COLO829 (cell line): ENCODE measurements around the gene DNMBP.
"Not testable (repeated sequence)": the region's sequence is repeated elsewhere in the genome, so short reads cannot be mapped to it uniquely, and the experiment has no call there.

Experiments used
- DNase-seq: peaks from one replicate; pipeline ENCODE4 v3.0.0; 2012; ENCODE audit warnings: low spot score

The DNMBP gene

GRCh38 chr10:99984211-99985034 lies 25.3 kb downstream of the DNMBP start:
- no peak for DNase-seq

GRCh38 chr10:99983280-99983988 lies 26.3 kb downstream of the DNMBP start:
- no peak for DNase-seq

GRCh38 chr10:99982728-99983127 lies 27.0 kb downstream of the DNMBP start:
- no peak for DNase-seq

- no peak for DNase-seq
Measured at GRCh38 chr10:99981581-99982199, 28.1 kb downstream of the DNMBP start.

GRCh38 chr10:99979066-99979685 lies 30.6 kb downstream of the DNMBP start:
- DNase-seq = no peak

DNA sequence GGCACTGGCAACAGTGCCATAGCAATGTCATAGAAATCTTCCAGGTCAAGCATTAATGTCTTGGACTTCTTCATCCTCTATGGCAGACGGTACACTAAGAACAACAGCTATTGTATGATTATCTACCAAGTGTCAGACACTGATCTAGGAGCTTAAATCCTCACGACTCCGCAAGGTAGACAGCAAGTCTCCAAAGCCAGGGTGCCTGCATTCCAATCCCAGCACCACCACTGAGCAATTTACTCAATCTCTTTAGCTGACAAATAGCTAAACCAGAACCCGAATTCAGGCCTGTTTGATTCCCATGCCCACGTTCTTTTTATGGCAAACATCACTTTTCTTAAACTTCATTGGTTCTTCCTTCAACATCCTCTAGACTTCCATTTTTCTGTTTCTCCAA lies 31.8 kb downstream of the DNMBP start:
- no peak for DNase-seq

DNA sequence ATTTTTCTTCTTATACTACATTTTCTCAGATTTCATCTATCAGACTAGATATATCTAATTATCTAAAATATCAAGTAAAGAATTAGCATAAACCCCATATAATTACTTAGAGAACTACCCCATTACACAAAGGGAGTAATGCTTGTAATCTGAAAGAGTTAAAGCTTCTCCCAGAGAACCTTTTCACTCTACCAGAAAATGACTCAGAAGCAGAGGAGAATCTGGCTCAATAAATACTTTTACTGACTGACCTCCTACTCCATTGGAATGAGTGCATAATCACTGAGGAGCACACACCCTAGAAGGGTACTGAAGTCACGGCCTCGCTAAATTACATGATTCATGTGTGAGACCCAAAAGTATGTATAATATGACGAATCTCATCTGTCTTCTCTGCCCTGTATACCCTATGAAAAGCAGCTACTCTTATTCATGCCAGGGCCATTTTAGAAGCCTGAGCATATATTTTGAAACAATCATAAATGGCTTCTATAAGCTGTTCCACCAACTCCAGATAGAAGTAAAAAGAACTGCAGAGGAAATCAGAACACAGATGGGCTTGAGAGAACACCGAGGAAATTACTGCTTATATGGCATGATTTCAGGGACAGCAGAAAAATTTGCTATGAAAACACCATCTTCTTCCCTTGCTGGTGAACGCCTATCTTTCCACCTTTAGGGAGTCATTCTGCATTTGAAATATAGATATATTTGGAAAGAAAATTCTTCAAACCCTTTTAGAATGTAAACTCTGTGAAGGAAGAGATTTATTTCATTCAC lies 32.7 kb downstream of the DNMBP start:
- peak; percentile 55 for DNase-seq

- DNase-seq = peak; percentile 35
Measured at GRCh38 chr10:99975942-99976809, 33.6 kb downstream of the DNMBP start.

- no peak for DNase-seq
Measured at GRCh38 chr10:99975106-99975829, 34.5 kb downstream of the DNMBP start.

DNA sequence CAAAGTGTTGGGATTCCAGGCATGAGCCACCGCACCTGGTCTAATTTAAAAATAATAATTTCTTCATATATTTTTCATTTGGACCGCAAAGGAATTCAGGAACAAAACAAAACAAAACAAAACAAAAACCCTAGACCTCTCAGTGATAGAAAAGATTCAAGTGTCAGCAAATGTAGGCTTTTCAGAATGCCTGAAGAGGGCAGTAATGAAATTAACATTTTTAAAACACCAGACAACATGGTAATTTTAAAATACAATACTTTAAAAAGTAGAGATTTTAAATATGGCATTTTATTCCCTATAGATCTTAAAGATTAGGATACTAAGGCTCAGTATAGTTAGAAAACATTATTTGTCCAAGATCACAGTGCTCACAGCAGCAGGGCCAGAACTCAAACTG lies 36.6 kb downstream of the DNMBP start:
- DNase-seq = no peak

DNA sequence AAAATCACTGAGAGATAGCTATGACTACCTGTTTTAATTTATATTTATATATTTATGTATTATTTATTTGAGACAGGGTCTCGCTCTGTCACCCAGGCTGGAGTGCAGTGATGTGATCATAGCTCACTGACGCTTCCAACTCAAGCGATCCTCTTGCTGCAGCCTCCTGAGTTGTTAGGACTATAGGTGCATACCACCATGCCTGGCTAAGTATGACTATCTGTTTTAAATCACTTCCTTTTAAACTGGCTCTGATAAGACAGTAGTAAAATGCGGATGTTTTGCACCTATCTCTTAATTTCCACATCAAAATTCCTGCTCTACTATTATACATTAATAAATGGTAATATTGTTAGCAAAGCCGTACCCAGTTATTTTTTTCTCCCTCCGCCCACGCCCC lies 41.8 kb downstream of the DNMBP start:
- DNase-seq = no peak

DNA sequence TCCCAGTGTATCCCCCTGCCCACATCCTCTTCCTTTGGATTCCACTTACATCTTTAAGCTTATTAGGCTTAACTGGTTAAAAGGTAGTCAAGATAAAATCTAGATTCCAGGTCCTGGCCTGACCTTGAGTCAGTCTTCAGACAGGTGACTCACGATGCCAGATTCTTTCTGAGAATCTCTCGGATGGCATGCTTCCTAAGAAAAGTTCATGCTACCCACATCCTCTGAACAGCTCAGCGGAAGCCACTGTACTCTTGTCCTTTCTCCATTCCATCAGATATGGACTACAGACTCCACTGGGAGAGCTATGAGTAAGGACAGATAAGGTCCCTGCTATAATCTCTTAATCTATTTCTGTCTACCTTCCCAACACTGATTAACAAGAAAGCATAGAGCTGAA lies 43.4 kb downstream of the DNMBP start:
- no peak for DNase-seq

GRCh38 chr10:99965700-99966099 lies 44.0 kb downstream of the DNMBP start:
- DNase-seq = no peak

GRCh38 chr10:99964791-99965190 lies 45.0 kb downstream of the DNMBP start:
- no peak for DNase-seq

- DNase-seq = not testable (repeated sequence)
Measured at GRCh38 chr10:99963467-99964165, 46.1 kb downstream of the DNMBP start.

DNA sequence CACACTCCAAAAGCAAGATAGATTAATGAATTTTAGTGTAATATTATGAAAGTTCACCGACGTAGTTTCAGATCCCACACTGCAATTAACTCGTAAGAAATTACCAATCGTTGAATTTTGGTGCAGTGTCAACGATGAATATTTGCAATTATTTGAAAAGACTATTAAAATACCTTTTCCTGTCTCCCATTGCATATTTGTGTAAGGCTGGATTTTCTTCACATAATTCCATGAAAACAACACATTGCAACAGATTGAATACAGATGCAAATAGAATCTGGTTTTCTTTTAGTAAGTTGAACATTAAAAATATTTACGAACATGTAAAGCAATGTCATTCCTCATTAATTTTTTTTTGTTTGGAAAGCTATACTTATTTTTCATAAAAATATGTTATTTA lies 50.9 kb downstream of the DNMBP start:
- DNase-seq = no peak

GRCh38 chr10:99958302-99958701 lies 51.4 kb downstream of the DNMBP start:
- DNase-seq = no peak

- DNase-seq = not testable (repeated sequence)
Measured at GRCh38 chr10:99953510-99953909, 56.2 kb downstream of the DNMBP start.

DNA sequence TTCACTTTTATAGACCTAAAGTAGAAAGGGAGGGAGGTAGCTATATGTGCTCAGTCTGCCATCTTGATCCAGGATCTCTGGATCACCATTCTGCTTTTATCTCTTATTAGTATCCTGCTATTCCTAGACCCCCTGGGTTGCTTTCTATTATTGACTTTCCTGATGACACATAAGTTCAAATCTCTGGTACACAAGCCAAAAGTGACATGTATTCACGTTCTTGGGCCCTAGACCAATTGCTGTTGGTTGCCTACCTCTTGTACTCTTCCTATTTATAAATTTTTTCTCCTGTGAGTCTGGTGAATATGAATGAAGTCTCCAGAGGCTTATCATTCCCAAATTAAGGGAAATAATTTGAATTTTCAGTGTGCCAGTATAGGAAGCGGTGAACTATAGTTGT lies 56.9 kb downstream of the DNMBP start:
- no peak for DNase-seq
